BLaER1 treated with 17β-estradiol and CSF1 and Interleukin-3, amounts not matched to agents 10 nM and 100 nM (cell line): ENCODE results near the gene PIGS.

Source experiments
- H3K27ac ChIP-seq, 11 experiments: shearing (Covaris generic); formaldehyde crosslinking; 2 replicates each; pipeline ENCODE4 v1.8.1; 2022
- H3K27me3 ChIP-seq, 11 experiments: shearing (Covaris generic); formaldehyde crosslinking; 2 replicates each; pipeline ENCODE4 v1.8.1; 2022
- H3K36me3 ChIP-seq, 11 experiments: shearing (Covaris generic); formaldehyde crosslinking; 2 replicates each; pipeline ENCODE4 v1.8.1; 2022
- H3K4me1 ChIP-seq, 10 experiments: shearing (Covaris generic); formaldehyde crosslinking; 2 replicates each; pipeline ENCODE4 v1.8.1; 2022
- H3K4me2 ChIP-seq, 11 experiments: shearing (Covaris generic); formaldehyde crosslinking; 2 replicates each; pipeline ENCODE4 v1.8.1; 2022
- H3K4me3 ChIP-seq, 10 experiments: shearing (Covaris generic); formaldehyde crosslinking; 2 replicates each; pipeline ENCODE4 v1.8.1; 2022
- H3K9ac ChIP-seq, 11 experiments: shearing (Covaris generic); formaldehyde crosslinking; 2 replicates each; pipeline ENCODE4 v1.8.1; 2022
- H3K9me3 ChIP-seq, 11 experiments: shearing (Covaris generic); formaldehyde crosslinking; replicated peaks in 1 of 11; 2 replicates each; pipeline ENCODE4 v1.8.1; 2022
- H4K20me1 ChIP-seq, 11 experiments: shearing (Covaris generic); formaldehyde crosslinking; 2 replicates each; pipeline ENCODE4 v1.8.1; 2022
- Cebpa-rat ChIP-seq, 11 experiments: shearing (Covaris generic); IDR thresholded peaks; 2 replicates each; pipeline ENCODE4 v1.8.1; 2022

Gene PIGS

DNA sequence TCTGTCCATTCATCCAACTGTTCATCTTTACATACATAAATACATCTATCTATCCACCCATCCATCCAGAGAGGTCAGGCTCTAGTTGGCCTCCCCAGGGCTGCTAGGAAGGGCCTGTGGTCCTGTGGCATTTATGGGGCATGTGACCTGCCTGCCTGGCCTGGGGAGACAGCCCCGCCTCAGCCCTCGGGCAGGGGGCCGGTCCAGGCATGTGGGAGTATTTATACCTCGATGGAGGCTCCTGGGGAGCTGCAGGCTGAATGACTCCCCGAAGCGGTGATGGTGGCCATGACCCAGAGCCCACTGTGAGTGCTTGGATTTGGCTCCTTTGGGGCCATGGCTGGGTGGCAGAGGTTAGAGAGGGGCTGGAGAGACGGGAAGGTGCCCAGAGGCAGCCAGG is 57.8 kb downstream of the PIGS start:
- no peaks in the 10 kb centered on the region for H3K36me3 ChIP-seq
- H4K20me1 ChIP-seq = no peaks in the 10 kb centered on the region
- no peak for TF ChIP-seq Cebpa-rat (IDR thresholded peaks at IDR 0.05)
- no peak overlapping the region for H3K27ac ChIP-seq
- no peak overlapping the region for H3K9ac ChIP-seq
- peaks cover 0 to 2% (median 0%) of the 10 kb centered on the region in 11 experiments; a peak in 5 of 22 replicates for H3K27me3 ChIP-seq
- no peak overlapping the region for H3K4me2 ChIP-seq
- H3K9me3 ChIP-seq = peaks cover 0 to 18% (median 12%) of the 10 kb centered on the region in 11 experiments; a peak in 13 of 22 replicates
- H3K4me3 ChIP-seq = no peak overlapping the region
- peaks cover 6 to 34% (median 22%) of the 10 kb centered on the region in 10 experiments for H3K4me1 ChIP-seq

DNA sequence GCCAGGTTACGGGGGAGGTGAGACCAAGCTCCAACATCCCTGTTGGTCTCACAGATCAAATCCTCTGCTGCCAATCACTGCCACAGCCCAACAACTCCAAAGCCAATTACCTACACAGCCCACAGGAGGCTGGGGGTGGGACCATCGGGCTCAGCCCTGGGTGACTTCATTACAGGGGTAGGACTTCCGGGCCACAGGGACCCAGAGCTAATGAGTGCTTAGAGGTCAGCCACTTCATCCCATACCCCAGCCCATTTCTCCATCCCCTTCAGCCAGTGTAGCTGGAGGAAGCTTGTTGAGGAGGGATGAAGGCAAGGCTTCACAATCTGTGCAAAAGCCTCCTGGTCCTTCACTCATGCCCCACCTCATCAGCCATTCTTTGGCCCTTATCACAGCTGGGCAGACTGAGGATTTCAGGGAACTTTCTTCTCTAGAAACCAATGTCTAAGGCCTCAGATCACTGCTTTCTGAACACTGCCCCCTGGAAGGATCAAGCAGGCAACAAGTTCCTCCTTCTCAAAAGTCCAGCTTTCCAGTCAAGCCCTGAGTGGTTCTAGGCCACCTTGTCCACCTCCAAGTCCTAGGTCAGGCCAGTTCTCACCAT is 59.4 kb downstream of the PIGS start:
- Histone ChIP-seq H3K4me3 (no peak overlapping the region), H3K36me3 (no peaks in the 10 kb centered on the region), H3K9ac (no peak overlapping the region), H3K4me2 (peak overlapping the region in 1 of 11 experiments; percentile 11; a peak in 1 of 22 replicates), H3K27me3 (peaks cover 0 to 15% (median 8%) of the 10 kb centered on the region in 11 experiments; a peak in 13 of 22 replicates), H3K9me3 (peaks cover 0 to 15% (median 12%) of the 10 kb centered on the region in 11 experiments; a peak in 13 of 22 replicates), H3K27ac (no peak overlapping the region), H3K4me1 (peaks cover 0 to 46% (median 19%) of the 10 kb centered on the region in 10 experiments; a peak in 15 of 20 replicates), H4K20me1 (no peaks in the 10 kb centered on the region)
- TF ChIP-seq Cebpa-rat (IDR thresholded peaks at IDR 0.05) = no peak

DNA sequence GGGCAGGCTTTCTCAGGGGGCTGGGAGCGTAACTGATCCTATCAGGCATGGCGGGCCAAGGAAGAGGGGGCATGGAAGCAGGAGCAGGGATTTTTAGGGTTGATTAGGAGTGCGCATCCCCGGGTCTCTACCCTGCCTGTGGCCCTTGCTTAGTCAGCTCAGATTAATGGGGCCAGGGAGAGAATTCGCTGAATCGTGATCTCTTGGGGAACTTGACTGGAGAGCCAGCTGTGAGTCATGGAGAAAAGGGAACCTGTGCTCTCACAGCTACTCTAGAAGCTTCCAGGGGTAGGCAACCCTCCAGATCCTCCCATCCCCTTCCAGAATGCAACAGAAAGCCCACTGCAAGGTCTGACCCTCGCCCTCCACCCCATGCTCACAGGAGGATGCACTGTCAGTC is 61.5 kb downstream of the PIGS start:
- peaks cover 0 to 18% (median 8%) of the 10 kb centered on the region in 11 experiments; a peak in 13 of 22 replicates for H3K27me3 ChIP-seq

DNA sequence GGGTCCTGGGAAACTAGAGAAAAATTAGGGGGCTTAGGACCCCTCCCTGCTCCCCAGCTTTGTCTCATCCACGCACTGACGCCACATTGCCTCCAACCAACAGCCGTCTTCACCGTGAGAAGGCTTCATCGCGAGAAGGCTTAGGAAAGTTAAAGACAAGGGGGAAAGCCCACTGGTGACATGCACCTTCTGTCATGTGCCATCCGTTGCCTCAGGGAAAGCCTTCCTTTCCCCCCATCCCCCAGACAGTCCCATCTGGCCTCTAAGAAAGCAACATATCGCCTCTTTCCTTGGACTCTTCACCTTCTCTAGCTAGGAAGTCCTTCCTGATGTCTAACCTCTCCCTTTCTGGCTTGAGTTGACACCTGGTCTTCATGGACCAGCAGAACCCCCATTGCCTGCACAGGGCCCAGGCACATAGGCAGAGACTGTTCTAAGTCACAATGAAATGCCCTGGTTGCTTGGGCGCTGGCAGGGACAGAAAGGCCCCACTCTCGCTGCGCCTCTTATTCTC is 63.1 kb downstream of the PIGS start:
- peaks cover 0 to 18% (median 8%) of the 10 kb centered on the region in 11 experiments; a peak in 13 of 22 replicates for H3K27me3 ChIP-seq
- no peak overlapping the region for H3K9ac ChIP-seq
- H3K9me3 ChIP-seq = no peaks in the 10 kb centered on the region
- H3K36me3 ChIP-seq = no peaks in the 10 kb centered on the region
- H3K4me3 ChIP-seq = no peak overlapping the region
- H4K20me1 ChIP-seq = no peaks in the 10 kb centered on the region
- H3K4me1 ChIP-seq = peaks cover 0 to 48% (median 19%) of the 10 kb centered on the region in 10 experiments; a peak in 15 of 20 replicates
- H3K4me2 ChIP-seq = peak overlapping the region in 8 of 11 experiments; percentile 10 to 72 (median 39); a peak in 12 of 22 replicates
- H3K27ac ChIP-seq = no peak overlapping the region
- no peak for TF ChIP-seq Cebpa-rat (IDR thresholded peaks at IDR 0.05)

More for the DNA sequence above, 61.5 kb downstream of the PIGS start:
- Histone ChIP-seq H3K9ac (no peak overlapping the region), H3K4me2 (peak overlapping the region in 7 of 11 experiments; percentile 18 to 84 (median 66); a peak in 10 of 22 replicates), H3K36me3 (no peaks in the 10 kb centered on the region), H3K27ac (no peak overlapping the region), H3K4me3 (no peak overlapping the region), H3K9me3 (no peaks in the 10 kb centered on the region), H4K20me1 (no peaks in the 10 kb centered on the region), H3K4me1 (peaks cover 0 to 48% (median 19%) of the 10 kb centered on the region in 10 experiments; a peak in 15 of 20 replicates)
- no peak for TF ChIP-seq Cebpa-rat (IDR thresholded peaks at IDR 0.05)

DNA sequence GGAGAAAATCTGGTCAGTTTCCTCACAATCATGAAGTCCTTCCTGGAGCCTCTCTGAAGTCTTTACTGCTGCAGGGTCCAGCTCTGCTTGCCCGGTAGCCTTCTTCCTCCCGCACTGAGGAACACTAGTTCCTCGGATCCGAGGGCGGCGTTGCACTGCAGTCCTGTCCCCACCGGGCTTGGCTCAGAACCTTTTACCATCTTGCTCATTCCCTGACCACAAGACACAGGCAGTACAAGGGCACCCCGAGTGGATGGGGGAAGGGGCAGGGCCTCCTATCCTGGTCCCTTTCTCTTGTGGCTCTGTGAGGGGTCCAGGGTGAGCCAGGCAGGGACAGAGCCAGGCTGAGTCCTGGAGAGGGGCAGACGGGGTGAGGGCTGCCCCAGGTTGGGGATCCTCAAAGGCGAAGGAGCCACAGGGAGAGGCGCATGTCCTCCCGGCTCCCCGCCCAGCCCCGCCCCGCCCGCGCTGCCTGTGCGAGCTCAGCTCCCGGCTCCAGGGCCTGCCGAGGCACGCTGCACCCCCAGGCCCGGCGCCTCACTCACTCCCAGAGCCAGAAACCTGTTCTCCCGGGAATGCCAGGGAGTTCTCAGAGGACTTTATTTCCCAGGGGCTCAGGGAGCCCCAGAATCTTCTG is 63.6 kb downstream of the PIGS start:
- H4K20me1 ChIP-seq = no peaks in the 10 kb centered on the region
- no peaks in the 10 kb centered on the region for H3K36me3 ChIP-seq
- no peak for TF ChIP-seq Cebpa-rat (IDR thresholded peaks at IDR 0.05)
- no peak overlapping the region for H3K27ac ChIP-seq
- H3K9ac ChIP-seq = no peak overlapping the region; a peak in 1 of 22 replicates
- H3K4me1 ChIP-seq = peaks cover 2 to 48% (median 19%) of the 10 kb centered on the region in 10 experiments; a peak in 16 of 20 replicates
- H3K4me3 ChIP-seq = no peak overlapping the region
- H3K9me3 ChIP-seq = no peaks in the 10 kb centered on the region
- H3K4me2 ChIP-seq = peak overlapping the region in 3 of 11 experiments; percentile 5 to 55 (median 13); a peak in 4 of 22 replicates
- H3K27me3 ChIP-seq = peaks cover 0 to 18% (median 8%) of the 10 kb centered on the region in 11 experiments; a peak in 13 of 22 replicates

DNA sequence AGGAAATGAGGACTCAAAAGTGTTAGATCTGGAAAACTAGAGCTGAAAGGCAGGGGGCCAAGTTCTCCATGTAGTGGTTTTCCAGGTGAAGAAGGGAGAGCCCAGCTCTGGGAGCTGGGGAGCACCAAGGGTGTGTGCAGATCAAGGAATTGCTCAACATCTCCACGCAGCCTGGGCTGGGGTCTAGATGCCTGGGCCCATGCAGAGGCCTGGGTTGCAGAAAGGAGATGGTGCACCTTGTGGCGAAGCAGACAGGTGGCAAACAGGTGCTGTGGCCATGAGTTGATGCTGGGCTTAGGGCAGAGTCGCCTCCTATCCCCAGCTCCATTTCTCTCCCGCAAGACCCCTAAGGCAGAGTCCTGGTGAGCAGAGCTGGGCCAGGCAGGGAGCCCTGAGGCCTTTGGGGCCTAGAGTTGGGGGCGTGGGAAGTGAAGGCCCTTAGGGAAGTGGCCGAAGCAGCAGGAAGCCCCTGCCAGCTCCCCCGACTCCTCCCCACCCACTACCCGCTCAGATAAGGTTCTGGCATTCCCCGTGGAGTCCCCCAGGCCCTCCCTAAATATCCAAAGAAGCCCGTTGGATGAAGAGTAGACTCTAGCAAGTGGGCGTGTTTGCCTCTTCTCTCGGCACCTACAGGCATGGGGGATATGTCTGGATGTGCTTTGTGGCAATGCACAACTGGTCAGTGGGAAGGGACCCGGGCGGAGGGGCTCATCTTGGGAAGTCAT is 64.4 kb downstream of the PIGS start:
- no peaks in the 10 kb centered on the region for H3K36me3 ChIP-seq
- H3K9ac ChIP-seq = no peak overlapping the region
- H3K4me3 ChIP-seq = no peak overlapping the region
- H3K9me3 ChIP-seq = no peaks in the 10 kb centered on the region
- peak overlapping the region in 2 of 11 experiments; percentile 13 to 21; a peak in 3 of 22 replicates for H3K4me2 ChIP-seq
- no peak overlapping the region for H3K27ac ChIP-seq
- no peaks in the 10 kb centered on the region for H4K20me1 ChIP-seq
- H3K4me1 ChIP-seq = peaks cover 9 to 46% (median 21%) of the 10 kb centered on the region in 10 experiments
- TF ChIP-seq Cebpa-rat (IDR thresholded peaks at IDR 0.05) = no peak
- peaks cover 0 to 18% (median 8%) of the 10 kb centered on the region in 11 experiments; a peak in 13 of 22 replicates for H3K27me3 ChIP-seq

DNA sequence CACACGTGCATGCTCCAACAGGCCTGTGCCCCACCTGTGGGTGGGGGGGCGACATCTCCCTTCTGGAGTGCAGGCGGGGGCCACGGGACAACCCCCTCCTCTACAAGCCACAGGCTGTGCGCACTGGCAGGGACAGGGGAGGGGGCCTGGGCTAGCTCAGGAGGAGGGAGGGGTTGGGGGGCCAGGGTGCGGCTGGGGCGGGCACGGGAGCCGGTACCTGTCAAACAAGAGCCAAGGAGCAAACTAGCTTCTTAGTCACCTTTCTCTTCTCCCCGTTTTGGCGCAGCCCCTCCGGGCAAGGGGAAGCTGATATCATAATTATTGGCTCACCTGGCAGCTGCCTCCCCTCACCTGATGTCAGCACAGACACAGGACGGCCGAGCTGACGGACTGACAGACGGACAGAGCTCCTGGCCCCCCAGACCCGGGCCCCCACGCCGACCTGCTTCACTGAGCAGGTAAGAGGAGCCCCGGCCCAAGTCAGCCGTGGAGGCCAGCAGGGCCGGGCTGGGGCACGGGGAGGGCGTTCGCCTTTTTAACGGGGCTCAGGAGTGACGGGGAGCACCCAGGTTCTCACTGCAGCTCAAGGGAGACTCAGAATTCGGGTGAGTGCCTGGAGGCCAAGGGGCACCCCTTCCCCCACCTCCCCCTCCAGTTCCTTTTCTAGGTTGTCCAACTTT is 65.2 kb downstream of the PIGS start, which contains the start of gene FOXN1:
Gene FOXN1 (plus strand): TSS at position 363 of the 680 bp plus-strand sequence. CDS start 17,622 bp downstream, outside the sequence.
- Histone ChIP-seq H4K20me1 (no peaks in the 10 kb centered on the region; a peak in 1 of 22 replicates), H3K4me1 (peaks cover 17 to 52% (median 29%) of the 10 kb centered on the region in 10 experiments), H3K27ac (no peak within 1 kb of the TSS), H3K4me3 (no peak within 1 kb of the TSS), H3K27me3 (peaks cover 0 to 18% (median 8%) of the 10 kb centered on the region in 11 experiments; a peak in 13 of 22 replicates), H3K9ac (no peak within 1 kb of the TSS), H3K36me3 (no peaks in the 10 kb centered on the region), H3K9me3 (no peaks in the 10 kb centered on the region), H3K4me2 (peak within 1 kb of the TSS in 2 of 11 experiments; percentile 13 to 21; a peak in 2 of 22 replicates)
- TF ChIP-seq Cebpa-rat (IDR thresholded peaks at IDR 0.05) = no peak

DNA sequence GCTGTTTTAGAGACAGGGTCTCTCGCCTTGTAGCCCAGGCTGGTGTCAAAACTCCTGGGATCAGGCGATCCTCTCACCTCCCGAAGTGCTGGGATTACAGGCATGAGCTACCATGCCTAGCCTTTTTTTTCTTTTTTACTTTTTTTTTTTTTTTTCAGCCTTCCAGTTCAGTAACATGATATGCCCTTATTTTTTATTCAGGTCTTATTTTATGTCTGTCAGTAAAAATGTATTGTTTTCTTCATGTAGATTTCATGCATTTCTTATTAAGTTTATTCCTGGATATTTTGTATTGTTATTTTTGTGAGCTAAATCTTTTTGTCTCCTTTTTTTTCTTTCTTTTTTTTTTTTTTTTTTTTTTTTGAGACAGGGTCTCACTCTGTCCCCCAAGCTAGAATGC is 67.9 kb downstream of the PIGS start:
- no peak overlapping the region for H3K9ac ChIP-seq
- H3K4me3 ChIP-seq = no peak overlapping the region
- H3K27me3 ChIP-seq = peaks cover 0 to 17% (median 8%) of the 10 kb centered on the region in 11 experiments; a peak in 13 of 22 replicates
- TF ChIP-seq Cebpa-rat (IDR thresholded peaks at IDR 0.05) = no peak
- H4K20me1 ChIP-seq = no peaks in the 10 kb centered on the region; a peak in 1 of 22 replicates
- no peak overlapping the region for H3K27ac ChIP-seq
- no peaks in the 10 kb centered on the region for H3K9me3 ChIP-seq
- no peaks in the 10 kb centered on the region for H3K36me3 ChIP-seq
- peaks cover 33 to 45% (median 41%) of the 10 kb centered on the region in 10 experiments for H3K4me1 ChIP-seq
- no peak overlapping the region for H3K4me2 ChIP-seq
